Peyer's patch (tissue), 4 donors: ENCODE data around the gene CFAP206.

Source experiments
- CTCF ChIP-seq, 6 experiments: fragments of 450-650 bp in 4 of 6; fragments of 200-600 bp in 2 of 6; sonication (generic) in 1 of 6; IDR thresholded peaks; one replicate each; pipeline ENCODE4 v1.5.1; 2017 to 2019; ENCODE audit warnings: antibody characterized with exemption in 6 of 6, mild to moderate bottlenecking in 3 of 6, moderate library complexity in 1 of 6
- POLR2A ChIP-seq, 2 donors: fragments of 450-650 bp; IDR thresholded peaks; one replicate each; pipeline ENCODE4 v1.5.1; 2017; ENCODE audit warnings: antibody characterized with exemption in 2 of 2, mild to moderate bottlenecking in 2 of 2, moderate library complexity in 2 of 2

- TF ChIP-seq CTCF (IDR thresholded peaks at IDR 0.05): no peak
- TF ChIP-seq POLR2A (IDR thresholded peaks at IDR 0.05): no peak
These were observed 96.7 kb downstream of the CFAP206 start for GRCh38 chr6:87504441-87504840.
